ENCODE measurements around the gene SPATS1.
"Not testable (repeated sequence)": the region's sequence is repeated elsewhere in the genome, so short reads cannot be mapped to it uniquely, and the experiment has no call there.

Gene SPATS1

GRCh38 chr6:44312901-44313788, 29.3 kb upstream of the SPATS1 start, which contains the start of gene AARS2:
Gene AARS2, minus strand, starts transcription at chr6:44313347. Its CDS starts 24 bp downstream, at chr6:44313323.
- peak; percentile 77 for DNase-seq

GRCh38 chr6:44314657-44315056, 27.8 kb upstream of the SPATS1 start:
- not testable (repeated sequence) for DNase-seq

- DNase-seq = no peak
Measured at GRCh38 chr6:44315516-44315915, 26.9 kb upstream of the SPATS1 start.

GRCh38 chr6:44315951-44316350, 26.5 kb upstream of the SPATS1 start:
- no peak for DNase-seq

GRCh38 chr6:44316481-44316880, 26.0 kb upstream of the SPATS1 start:
- DNase-seq = no peak

- DNase-seq = not testable (repeated sequence)
Measured at GRCh38 chr6:44317136-44317631, 25.3 kb upstream of the SPATS1 start.

- DNase-seq = no peak
Measured at GRCh38 chr6:44321210-44321609, 21.2 kb upstream of the SPATS1 start.

- no peak for DNase-seq
Measured at GRCh38 chr6:44327096-44327495, 15.4 kb upstream of the SPATS1 start.

GRCh38 chr6:44327760-44328159, 14.7 kb upstream of the SPATS1 start:
- no peak for DNase-seq

- not testable (repeated sequence) for DNase-seq
Measured at GRCh38 chr6:44328203-44328602, 14.2 kb upstream of the SPATS1 start.

- no peak for DNase-seq
Measured at GRCh38 chr6:44329858-44330257, 12.6 kb upstream of the SPATS1 start.

GRCh38 chr6:44332585-44332984, 9.9 kb upstream of the SPATS1 start:
- DNase-seq = no peak

- DNase-seq = no peak
Measured at GRCh38 chr6:44333273-44333919, 9.1 kb upstream of the SPATS1 start.

- no peak for DNase-seq
Measured at GRCh38 chr6:44333942-44334341, 8.5 kb upstream of the SPATS1 start.

- DNase-seq = no peak
Measured at GRCh38 chr6:44335631-44336030, 6.8 kb upstream of the SPATS1 start.

GRCh38 chr6:44338228-44339122, 4.0 kb upstream of the SPATS1 start:
- peak; percentile 18 for DNase-seq

- no peak for DNase-seq
Measured at GRCh38 chr6:44339301-44339700, 3.1 kb upstream of the SPATS1 start.

GRCh38 chr6:44339763-44340625, 2.5 kb upstream of the SPATS1 start:
- no peak for DNase-seq

- DNase-seq = no peak
Measured at GRCh38 chr6:44341095-44341890, 1.2 kb upstream of the SPATS1 start.

GRCh38 chr6:44342052-44342451, 398 bp upstream of the SPATS1 start:
- DNase-seq = no peak

GRCh38 chr6:44346818-44347217, 4.4 kb downstream of the SPATS1 start:
- not testable (repeated sequence) for DNase-seq
